T-cell (primary cell): ENCODE results near the gene PAGE2. TPM values are rescaled to one million over a fixed set of nuclear protein-coding genes. Genes with fewer than 3 reads are reported as not detected.
"Not testable (repeated sequence)": the region's sequence is repeated elsewhere in the genome, so short reads cannot be mapped to it uniquely, and the experiment has no call there.

Experiments
- ATAC-seq, 4 experiments: fragments of 200-7000 bp in 3 of 4; fragments of 150-1000 bp in 1 of 4; cut with Tn5 transposase; replicated peaks in 1 of 4; 1 replicate in 3 of 4; 2 replicates in 1 of 4; pipeline ENCODE4 v1.10.0; 2021; ENCODE audit warnings: moderate library complexity in 3 of 4, mild to moderate bottlenecking in 2 of 4, moderate number of reproducible peaks in 1 of 4
- CTCF ChIA-PET, 2 donors: fragments of 300-600 bp; sonication (Branson Sonifier 250); formaldehyde crosslinking; loops; one replicate each; lab custom pipeline; 2022; ENCODE audit warnings: antibody characterized with exemption in 2 of 2; lab: Charles Lee
- POLR2A ChIA-PET, 2 donors: fragments of 300-600 bp; sonication (Branson Sonifier 250); formaldehyde crosslinking; loops; one replicate each; lab custom pipeline; 2022; ENCODE audit warnings: antibody characterized with exemption in 2 of 2; lab: Charles Lee
- DNase-seq, 35 experiments: peaks; one replicate each; pipeline versions ENCODE4 v3.0.0 to v3.0.0-alpha.2; 2013 to 2023
- H3K27ac ChIP-seq: one replicate; pipeline ENCODE4 v1.5.1; 2013; ENCODE audit warnings: low read length
- H3K27me3 ChIP-seq, 2 experiments: replicated peaks in 1 of 2; 1 replicate in 1 of 2; 2 replicates in 1 of 2; pipeline versions ENCODE4 v1.6.1 to v1.7.0; 2013; ENCODE audit warnings: low read length in 1 of 2, mixed read lengths in 1 of 2; ENCODE audit not compliant: control insufficient read depth in 2 of 2, insufficient read depth in 2 of 2; ENCODE audit errors: extremely low read depth in 1 of 2
- H3K36me3 ChIP-seq, 2 donors: 1 replicate in 1 of 2; 2 replicates in 1 of 2; pipeline versions ENCODE4 v1.6.1 to v1.7.0; 2013; ENCODE audit warnings: low read length in 1 of 2; ENCODE audit not compliant: control insufficient read depth in 2 of 2, insufficient read depth in 1 of 2; ENCODE audit errors: extremely low read depth in 1 of 2
- H3K4me1 ChIP-seq, 2 experiments: 1 replicate in 1 of 2; 2 replicates in 1 of 2; pipeline versions ENCODE4 v1.6.1 to v1.7.0; 2013; ENCODE audit warnings: low read length in 2 of 2, mixed read lengths in 1 of 2; ENCODE audit not compliant: insufficient read depth in 2 of 2, control insufficient read depth in 1 of 2; ENCODE audit errors: extremely low read depth in 1 of 2
- H3K4me3 ChIP-seq, 2 donors: 1 replicate in 1 of 2; 2 replicates in 1 of 2; pipeline versions ENCODE4 v1.5.1 to v1.7.0; 2013; ENCODE audit warnings: mild to moderate bottlenecking in 2 of 2, low read length in 1 of 2, moderate library complexity in 1 of 2; ENCODE audit not compliant: control insufficient read depth in 1 of 2; ENCODE audit errors: extremely low read depth in 1 of 2
- H3K9me3 ChIP-seq: 2 replicates; pipeline ENCODE4 v1.7.0; 2013
- H3K27ac Mint-ChIP-seq, 2 donors: one replicate each; pipeline ENCODE4 v1.8.0; 2020 to 2021; ENCODE audit warnings: mild to moderate bottlenecking in 2 of 2, mixed read lengths in 2 of 2
- H3K27me3 Mint-ChIP-seq, 2 donors: one replicate each; pipeline ENCODE4 v1.8.0; 2021 to 2022; ENCODE audit warnings: mixed read lengths in 2 of 2
- H3K36me3 Mint-ChIP-seq: one replicate; pipeline ENCODE4 v1.8.0; 2021; ENCODE audit warnings: mixed read lengths
- H3K4me1 Mint-ChIP-seq, 3 donors: one replicate each; pipeline ENCODE4 v1.8.0; 2020 to 2022; ENCODE audit warnings: mixed read lengths in 3 of 3, mild to moderate bottlenecking in 1 of 3
- H3K4me3 Mint-ChIP-seq, 3 donors: one replicate each; pipeline ENCODE4 v1.8.0; 2020 to 2022; ENCODE audit warnings: mild to moderate bottlenecking in 3 of 3, mixed read lengths in 3 of 3, moderate library complexity in 3 of 3
- H3K9me3 Mint-ChIP-seq, 3 donors: one replicate each; pipeline ENCODE4 v1.8.0; 2020 to 2022; ENCODE audit warnings: mixed read lengths in 3 of 3
- WGBS: methylation state at CpG from one replicate; pipeline ENCODE4 v1.1.5; 2013; ENCODE audit warnings: missing lambda C conversion rate; ENCODE audit not compliant: insufficient coverage; 5-methylcytosine and 5-hydroxymethylcytosine counted together
- total RNA-seq, 35 experiments: library from RNA in 6 of 35; stranded (reverse) in 6 of 35; fragments of 120-200 nt in 1 of 35; gene quantifications; one replicate each; pipeline versions ENCODE4 v1.2.1 to v1.2.4 and lab custom pipeline; 2013 to 2026

The PAGE2 gene
- total RNA-seq, 5 donors from 2014 or later (not counting 1 experiment from before 2014, with no cell fraction given) = not detected

DNA sequence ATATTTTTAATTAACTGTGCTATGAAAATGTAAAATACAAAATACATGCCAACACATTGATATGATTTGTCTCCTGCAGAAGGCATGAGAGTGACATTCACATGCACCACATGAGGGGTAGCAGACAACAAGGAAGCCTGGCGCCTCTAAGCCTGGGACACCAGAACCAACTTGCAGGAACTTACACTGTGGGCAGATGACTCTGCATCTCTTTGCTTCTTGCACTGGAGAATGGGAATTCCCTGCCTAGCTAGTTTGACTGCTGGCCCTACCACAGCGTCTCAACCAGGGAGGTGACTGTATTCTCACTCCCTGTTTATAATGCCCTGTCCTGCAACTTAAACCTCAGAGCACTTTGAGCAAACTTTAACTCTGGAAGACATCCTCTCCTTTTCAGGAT lies 40.5 kb downstream of the PAGE2 start:
- Mint-ChIP-seq H3K4me1 (no peaks in the 10 kb centered on the region), H3K4me3 (no peak overlapping the region), H3K36me3 (no peaks in the 10 kb centered on the region), H3K27ac (no peak overlapping the region), H3K27me3 (peaks cover 0 to 30% of the 10 kb centered on the region in 2 donors), H3K9me3 (no peaks in the 10 kb centered on the region)
- WGBS = 100% methylated on average over 1 of the region's 2 CpGs
- H3K4me3 ChIP-seq = no peak overlapping the region
- DNase-seq (no peak), ATAC-seq (no peak)
- no peaks in the 10 kb centered on the region for H3K4me1 ChIP-seq
- ChIA-PET CTCF (no interaction called here), POLR2A (no interaction called here)
- H3K27me3 ChIP-seq = no peaks in the 10 kb centered on the region
- no peak overlapping the region for H3K27ac ChIP-seq
- no peaks in the 10 kb centered on the region for H3K9me3 ChIP-seq
- H3K36me3 ChIP-seq = no peaks in the 10 kb centered on the region

DNA sequence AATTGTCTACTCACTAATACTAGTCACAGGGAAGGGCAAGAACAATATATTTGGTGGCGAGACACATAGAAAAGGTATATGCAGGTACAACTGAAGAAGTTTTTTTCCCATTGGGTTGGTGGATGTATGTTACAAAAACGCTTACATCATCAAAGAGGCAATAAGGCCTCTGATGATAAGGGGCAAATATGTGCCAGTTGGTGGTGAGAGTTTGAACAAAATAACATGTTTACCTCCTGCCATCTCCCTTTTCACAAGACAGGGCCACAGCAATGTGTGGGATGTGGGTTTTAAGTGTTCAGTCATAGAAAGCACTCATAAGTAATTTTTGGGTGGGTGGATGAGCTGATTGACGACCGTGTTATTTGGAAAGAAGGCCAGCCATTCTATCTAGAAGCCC lies 41.7 kb downstream of the PAGE2 start:
- Histone ChIP-seq H3K36me3 (no peaks in the 10 kb centered on the region), H3K4me1 (no peaks in the 10 kb centered on the region), H3K4me3 (no peak overlapping the region), H3K9me3 (no peaks in the 10 kb centered on the region), H3K27ac (no peak overlapping the region), H3K27me3 (no peaks in the 10 kb centered on the region)
- Mint-ChIP-seq H3K9me3 (no peaks in the 10 kb centered on the region), H3K4me1 (no peaks in the 10 kb centered on the region), H3K36me3 (no peaks in the 10 kb centered on the region), H3K4me3 (no peak overlapping the region), H3K27ac (no peak overlapping the region), H3K27me3 (peaks cover 0 to 33% of the 10 kb centered on the region in 2 donors)
- ChIA-PET CTCF (no interaction called here), POLR2A (no interaction called here)
- no CpG with 5 or more reads among the region's 4 CpGs for WGBS
- DNase-seq = no peak
- no peak for ATAC-seq

DNA sequence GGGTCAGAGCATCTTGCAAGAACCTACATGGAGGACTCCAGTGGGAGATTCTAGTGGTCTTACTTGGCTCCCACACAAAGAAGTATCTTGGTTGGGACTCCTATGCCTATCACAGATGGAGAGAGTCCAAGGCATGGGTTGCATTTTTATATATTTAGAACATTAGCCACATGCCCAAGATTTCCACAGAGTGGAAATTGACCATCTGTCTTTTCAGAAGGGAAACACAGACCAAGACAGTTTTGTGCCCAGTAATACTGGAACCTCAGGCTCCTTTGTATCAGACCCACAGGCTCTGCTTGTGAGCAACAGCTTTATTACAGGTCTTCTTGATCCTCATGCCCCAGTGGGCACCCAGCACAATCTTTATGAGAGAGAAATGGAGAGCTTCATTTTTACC lies 43.6 kb downstream of the PAGE2 start:
- ChIA-PET CTCF (no interaction called here), POLR2A (no interaction called here)
- Mint-ChIP-seq H3K4me1 (no peaks in the 10 kb centered on the region), H3K27me3 (peaks cover 0 to 32% of the 10 kb centered on the region in 2 donors), H3K27ac (no peak overlapping the region), H3K36me3 (no peaks in the 10 kb centered on the region), H3K4me3 (no peak overlapping the region), H3K9me3 (no peaks in the 10 kb centered on the region)
- ATAC-seq (no peak), DNase-seq (no peak)
- H3K36me3 ChIP-seq = no peaks in the 10 kb centered on the region
- H3K4me1 ChIP-seq = no peaks in the 10 kb centered on the region
- no peaks in the 10 kb centered on the region for H3K9me3 ChIP-seq
- no peak overlapping the region for H3K27ac ChIP-seq
- no peaks in the 10 kb centered on the region for H3K27me3 ChIP-seq
- H3K4me3 ChIP-seq = no peak overlapping the region

- H3K4me1 Mint-ChIP-seq = no peaks in the 10 kb centered on the region
- ATAC-seq (no peak), DNase-seq (peak in 25 of 35 experiments; percentile 0 to 51 (median 12))
- ChIA-PET POLR2A (no interaction called here), CTCF (interaction anchor here (0.7 to 1.4 kb wide), 2 partner anchors 104 to 1114 kb away, joined by 3 to 6 read pairs; no protein-coding TSS in a partner anchor)
- Histone ChIP-seq H3K36me3 (no peaks in the 10 kb centered on the region), H3K27me3 (no peaks in the 10 kb centered on the region), H3K9me3 (no peaks in the 10 kb centered on the region), H3K4me1 (no peaks in the 10 kb centered on the region), H3K27ac (no peak overlapping the region), H3K4me3 (no peak overlapping the region)
- no peaks in the 10 kb centered on the region for H3K9me3 Mint-ChIP-seq
- no peak overlapping the region for H3K4me3 Mint-ChIP-seq
- peaks cover 5% of the 10 kb centered on the region for H3K36me3 Mint-ChIP-seq
- WGBS = no CpG with 5 or more reads among the region's 1 CpG
- H3K27me3 Mint-ChIP-seq = peaks cover 0 to 16% of the 10 kb centered on the region in 2 donors
- H3K27ac Mint-ChIP-seq = no peak overlapping the region
These were observed 46.4 kb downstream of the PAGE2 start for GRCh38 chrX:55135171-55135570.

DNA sequence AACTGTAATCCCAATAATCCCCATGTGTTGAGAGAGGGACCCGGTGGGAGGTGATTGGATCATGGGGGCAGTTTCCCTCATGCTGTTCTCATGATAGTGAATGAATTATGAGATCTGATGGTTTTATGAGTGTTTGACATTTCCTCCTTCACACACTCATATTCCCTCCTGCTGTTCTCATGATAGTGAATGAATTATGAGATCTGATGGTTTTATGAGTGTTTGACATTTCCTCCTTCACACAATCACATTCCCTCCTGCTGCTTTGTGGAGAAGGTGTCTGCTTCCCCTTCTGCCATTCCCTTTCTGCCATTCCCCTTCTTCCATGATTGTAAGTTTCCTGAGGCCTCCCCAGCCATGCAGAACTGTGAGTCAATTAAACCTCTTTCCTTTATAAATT lies 52.0 kb downstream of the PAGE2 start:
- H3K27ac ChIP-seq, DNase-seq, CTCF ChIA-PET, H3K27me3 Mint-ChIP-seq, H3K4me3 Mint-ChIP-seq, H3K4me1 ChIP-seq, H3K4me1 Mint-ChIP-seq, H3K9me3 ChIP-seq, H3K36me3 ChIP-seq, H3K27ac Mint-ChIP-seq, H3K9me3 Mint-ChIP-seq, H3K4me3 ChIP-seq, ATAC-seq, H3K27me3 ChIP-seq, POLR2A ChIA-PET: not testable (repeated sequence)
- no CpG with 5 or more reads among the region's 1 CpG for WGBS
- peaks cover 13% of the 10 kb centered on the region for H3K36me3 Mint-ChIP-seq

Other genes with a start within 250 kb of the PAGE2 start
- gene TRO, start 168.2 kb upstream of the PAGE2 start, total RNA-seq = 1 to 10 TPM in 4 of 5 donors, under 1 TPM in 1; 0.68 to 3.0 (median 1.9) TPM
- gene PFKFB1, start 94.8 kb upstream of the PAGE2 start, total RNA-seq = 1 to 10 TPM in 1 of 5 donors, under 1 TPM in 4; 0.18 to 1.4 (median 0.61) TPM
- 10 to 100 TPM in 3 of 5 donors, 1 to 10 TPM in 2; 7.5 to 17.2 (median 15.3) TPM for gene APEX2, start 88.7 kb upstream of the PAGE2 start, total RNA-seq
- gene ALAS2, start 58.0 kb upstream of the PAGE2 start, total RNA-seq = not detected
- gene PAGE2B, start 14.0 kb upstream of the PAGE2 start, total RNA-seq = 1 to 10 TPM in 1 of 5 donors, under 1 TPM in 2, not detected in 2; 0.59 to 1.6 (median 0.85) TPM
- gene PAGE5, start 131.3 kb downstream of the PAGE2 start, total RNA-seq = 1 to 10 TPM in 1 of 5 donors, under 1 TPM in 1, not detected in 3; 0.53 to 1.1 TPM
- not detected for gene PAGE3, start 175.9 kb downstream of the PAGE2 start, total RNA-seq